Tongue (tissue), 2 donors: Measurements from ENCODE around the gene CD47. TPM values are rescaled to one million over a fixed set of nuclear protein-coding genes. Genes with fewer than 3 reads are reported as not detected.

Experiments
- DNase-seq: peaks from one replicate; pipeline ENCODE4 v3.0.0-alpha.2; 2015
- total RNA-seq: library from RNA; depleted of rRNA; stranded (reverse); fragments of >200 nt; gene quantifications from one replicate; pipeline ENCODE4 v1.2.3, GENCODE V29; 2014

The CD47 gene
- total RNA-seq, 1 donor from 2014 or later: 121 TPM

DNA sequence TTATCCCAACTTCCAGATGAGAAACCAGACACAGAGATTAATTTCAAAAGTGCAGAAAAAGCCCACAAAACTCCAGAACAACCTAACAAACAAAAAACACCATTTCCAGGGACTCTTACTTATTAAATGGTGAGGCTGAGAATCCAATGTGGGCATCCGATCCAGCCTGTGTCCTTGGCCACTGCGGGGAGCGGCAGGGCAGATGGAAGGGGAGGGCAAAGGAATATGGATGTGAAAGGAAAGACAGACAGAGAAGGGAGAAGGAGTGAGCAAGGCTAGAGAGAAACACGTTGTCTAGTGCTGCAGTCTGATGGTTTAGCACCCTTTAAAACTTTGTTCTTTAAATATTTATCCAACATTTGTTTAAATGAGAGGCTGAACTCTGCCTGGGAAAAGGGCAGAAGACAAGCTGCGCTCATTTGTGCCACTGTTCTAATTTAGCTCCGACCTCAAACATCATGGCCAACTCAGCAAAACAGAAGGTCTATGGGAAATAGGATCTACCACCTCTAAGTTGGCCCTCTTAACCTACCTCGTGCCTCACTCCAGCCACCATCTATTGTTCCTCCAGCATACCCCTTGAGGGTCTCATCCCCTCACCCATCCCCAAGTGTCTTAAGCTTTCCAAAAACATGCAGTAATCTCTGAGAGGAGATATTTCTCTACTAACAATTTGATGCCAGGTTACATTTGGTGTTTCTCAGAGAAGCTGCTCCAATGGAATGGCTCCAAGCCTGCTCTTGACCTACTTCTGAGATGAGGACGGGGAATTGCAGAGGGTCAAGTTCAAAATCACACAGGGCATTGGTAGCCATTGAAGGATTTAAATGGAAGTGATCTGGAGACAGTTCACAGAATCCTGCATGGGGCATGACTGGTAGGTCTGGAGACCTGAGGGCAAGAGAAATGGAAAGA, 77.4 kb downstream of the CD47 start:
- no peak for DNase-seq

- no peak for DNase-seq
Measured at GRCh38 chr3:108012304-108012703, 78.5 kb downstream of the CD47 start.

DNA sequence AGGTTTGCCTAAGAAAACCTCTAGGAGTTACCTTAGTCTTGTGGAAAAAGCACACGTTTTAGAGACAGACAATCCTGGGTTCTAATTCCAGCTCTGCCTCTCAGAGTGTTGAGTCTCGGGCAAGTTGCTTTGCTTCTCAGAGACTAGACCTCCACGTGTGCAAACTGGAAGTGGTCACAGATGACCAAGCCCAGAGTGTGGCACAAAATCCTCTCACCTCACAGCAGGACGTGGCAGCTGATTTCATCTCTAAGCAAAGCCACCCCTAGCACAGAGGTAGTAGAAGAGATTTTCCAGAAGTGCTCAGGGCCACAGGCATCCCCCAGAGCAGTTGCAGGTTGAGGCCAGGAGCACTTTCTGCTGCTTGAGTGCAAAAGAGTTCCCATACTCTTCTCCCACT, 79.2 kb downstream of the CD47 start:
- no peak for DNase-seq

- DNase-seq: no peak
Measured at GRCh38 chr3:108008931-108009639, 81.7 kb downstream of the CD47 start.

DNA sequence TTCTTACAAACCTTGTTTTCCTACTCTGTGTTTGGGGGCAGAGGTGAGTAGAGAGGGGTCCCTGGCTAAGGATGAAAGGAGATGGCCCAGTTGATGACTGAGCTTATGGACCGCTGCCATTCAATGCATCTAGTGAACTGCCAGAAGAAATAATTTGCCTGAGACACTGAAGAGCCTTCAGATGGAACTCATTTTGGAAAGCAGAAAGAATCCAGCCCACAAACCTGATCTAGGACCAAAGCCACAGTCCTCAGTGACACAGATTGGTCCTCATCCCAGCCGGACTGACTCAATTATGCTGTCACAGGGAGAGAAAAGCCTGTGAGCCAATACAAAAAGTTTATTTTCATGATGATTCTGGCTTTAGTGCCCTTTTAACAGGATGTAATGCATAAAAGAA, 82.7 kb downstream of the CD47 start:
- DNase-seq: no peak

DNA sequence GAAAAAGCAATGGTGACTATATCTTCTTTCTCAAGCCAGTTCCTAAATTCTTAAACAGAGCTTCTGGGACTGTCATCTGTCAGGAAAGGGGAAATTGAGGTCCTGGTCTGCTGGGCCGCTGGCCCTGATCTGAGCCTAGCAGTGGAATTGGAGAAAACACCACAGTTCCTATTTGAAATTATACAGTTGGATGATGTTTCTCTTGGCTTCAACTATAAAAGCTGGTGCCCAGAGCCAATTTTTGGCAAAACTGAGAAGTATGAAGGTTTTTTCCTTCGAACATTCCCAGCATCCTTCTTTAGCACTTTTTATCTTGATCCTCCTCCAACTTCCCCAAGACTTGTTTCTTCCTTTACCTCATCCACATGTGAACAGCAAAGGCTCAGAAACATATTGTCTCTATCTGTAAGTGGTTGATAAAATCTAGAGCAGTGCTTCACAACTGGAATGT, 83.9 kb downstream of the CD47 start:
- peak; percentile 73 for DNase-seq

DNA sequence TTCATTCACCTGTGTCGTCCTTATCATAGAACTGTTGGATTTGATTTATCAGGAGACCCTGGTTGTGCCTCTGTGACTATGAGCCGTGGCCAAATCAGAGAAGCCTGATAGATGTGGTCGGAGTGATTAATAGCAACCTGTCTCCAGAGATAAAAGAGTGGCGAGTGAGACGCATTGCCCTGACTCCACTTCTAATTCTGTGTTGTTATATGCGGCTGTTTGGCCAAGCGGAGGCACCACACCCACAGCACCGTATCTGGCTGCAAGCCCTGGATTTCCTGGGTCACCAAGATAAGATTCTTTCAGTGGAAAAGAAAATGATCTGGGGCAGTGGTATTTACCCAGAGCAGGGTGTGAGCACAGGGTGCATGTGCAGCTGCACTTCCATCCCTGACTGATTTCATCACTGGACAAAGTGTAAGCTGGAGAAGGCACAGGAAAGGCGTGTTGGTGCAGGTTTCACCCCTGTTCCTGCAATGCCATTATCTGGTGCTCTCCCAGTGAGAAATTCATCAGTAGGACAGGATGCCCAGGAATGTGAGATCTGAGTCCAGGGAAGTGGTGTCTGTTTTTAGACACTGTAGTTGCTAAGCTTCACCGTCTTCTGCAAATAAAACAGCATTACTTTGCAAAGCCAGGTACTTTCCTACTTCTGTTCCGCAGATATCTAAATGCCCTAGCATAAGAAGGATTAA, 84.6 kb downstream of the CD47 start:
- DNase-seq: peak; percentile 51

DNA sequence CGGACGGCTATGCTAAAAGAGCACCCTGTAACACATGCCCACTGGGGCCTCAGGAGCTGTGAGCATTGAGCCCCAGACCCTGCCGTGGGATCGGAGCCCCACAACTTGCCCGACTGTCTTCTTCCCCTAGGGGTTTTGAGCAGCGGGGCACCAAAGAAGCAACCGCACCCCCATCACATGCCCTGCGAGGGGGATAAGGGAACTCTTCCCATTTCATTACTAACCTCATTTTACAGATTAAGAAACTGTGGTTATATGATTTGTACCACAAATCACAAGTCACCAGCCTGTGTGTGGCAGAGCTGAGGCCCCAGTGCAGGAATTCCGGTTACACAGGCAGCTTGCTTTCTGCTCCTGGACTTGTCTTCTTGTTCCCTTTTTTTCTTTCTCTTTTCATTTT, 86.2 kb downstream of the CD47 start:
- no peak for DNase-seq

GRCh38 chr3:108001457-108001856, 89.4 kb downstream of the CD47 start:
- DNase-seq: no peak

DNA sequence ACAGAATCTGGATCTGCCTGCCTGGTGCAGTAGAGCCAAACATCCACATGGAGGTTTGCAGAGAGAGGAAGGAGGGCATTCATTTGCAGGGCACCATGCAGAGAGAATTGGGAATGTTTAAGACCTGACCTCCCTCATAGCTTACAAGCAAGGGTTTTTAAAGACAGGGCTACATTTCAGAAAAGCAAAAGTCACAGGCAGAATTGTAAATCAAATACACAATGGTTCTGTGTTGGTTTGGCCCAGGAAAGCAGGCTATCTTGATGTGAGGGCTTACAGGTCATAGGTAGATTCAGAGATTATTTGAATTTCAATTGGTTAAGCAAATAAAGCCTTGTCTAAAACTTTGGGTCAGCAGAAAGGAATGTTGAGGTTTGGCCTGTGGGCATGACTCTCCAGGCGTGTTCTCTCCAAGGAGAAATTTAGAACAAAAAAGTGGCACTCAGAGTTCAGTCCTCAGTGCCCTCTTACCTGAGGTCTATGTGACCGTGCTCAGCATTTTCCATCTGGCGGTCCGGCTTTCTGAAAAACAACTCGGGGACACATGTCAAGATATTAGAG, 91.5 kb downstream of the CD47 start:
- DNase-seq: no peak

- no peak for DNase-seq
Measured at GRCh38 chr3:107997671-107998070, 93.2 kb downstream of the CD47 start.

- DNase-seq: no peak
Measured at GRCh38 chr3:107995823-107996222, 95.0 kb downstream of the CD47 start.

DNA sequence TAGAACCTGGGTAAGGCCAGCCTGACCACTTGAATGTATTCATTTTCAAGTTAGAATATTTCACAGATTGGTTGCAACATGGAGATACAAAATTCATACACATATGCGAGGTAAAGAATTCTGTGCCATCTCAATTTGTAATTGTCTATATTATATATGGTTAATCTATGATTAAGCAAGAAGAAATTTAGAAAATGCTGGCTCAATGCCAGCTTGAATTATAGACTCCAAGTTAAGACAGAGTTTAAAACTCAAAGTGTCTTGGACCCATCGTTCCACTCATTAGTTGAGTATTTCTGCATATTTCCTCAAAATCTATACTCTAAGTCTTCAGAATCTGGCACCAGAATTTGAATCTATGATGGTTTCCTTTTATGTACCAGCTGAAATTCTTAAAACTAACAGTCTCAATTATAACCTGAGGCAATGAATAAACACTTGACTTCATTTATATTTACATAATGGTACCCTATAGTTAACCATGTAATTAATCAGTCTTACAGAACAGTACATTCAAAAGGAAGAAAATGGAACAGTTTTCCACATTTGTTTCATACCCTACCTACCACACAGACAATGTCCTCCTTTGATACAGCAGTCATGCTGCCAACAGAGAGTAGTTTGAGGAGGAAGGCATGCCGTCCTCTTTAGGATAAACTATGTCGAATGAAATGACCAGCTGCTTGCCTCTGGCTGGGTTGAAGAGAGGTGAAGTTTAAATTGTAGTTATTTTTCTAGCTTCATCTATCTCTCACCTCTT, 95.7 kb downstream of the CD47 start:
- DNase-seq: no peak

GRCh38 chr3:107994181-107994580, 96.7 kb downstream of the CD47 start:
- no peak for DNase-seq

- no peak for DNase-seq
Measured at GRCh38 chr3:107993771-107994170, 97.1 kb downstream of the CD47 start.

Other genes with a start within 250 kb of the CD47 start
- gene IFT57, start 131.4 kb upstream of the CD47 start, total RNA-seq: 58.4 TPM
- not detected for gene HHLA2, start 205.5 kb upstream of the CD47 start, total RNA-seq